ENCODE measurements around the gene SLC8A1.

- TF ChIP-seq, protein P1, sequence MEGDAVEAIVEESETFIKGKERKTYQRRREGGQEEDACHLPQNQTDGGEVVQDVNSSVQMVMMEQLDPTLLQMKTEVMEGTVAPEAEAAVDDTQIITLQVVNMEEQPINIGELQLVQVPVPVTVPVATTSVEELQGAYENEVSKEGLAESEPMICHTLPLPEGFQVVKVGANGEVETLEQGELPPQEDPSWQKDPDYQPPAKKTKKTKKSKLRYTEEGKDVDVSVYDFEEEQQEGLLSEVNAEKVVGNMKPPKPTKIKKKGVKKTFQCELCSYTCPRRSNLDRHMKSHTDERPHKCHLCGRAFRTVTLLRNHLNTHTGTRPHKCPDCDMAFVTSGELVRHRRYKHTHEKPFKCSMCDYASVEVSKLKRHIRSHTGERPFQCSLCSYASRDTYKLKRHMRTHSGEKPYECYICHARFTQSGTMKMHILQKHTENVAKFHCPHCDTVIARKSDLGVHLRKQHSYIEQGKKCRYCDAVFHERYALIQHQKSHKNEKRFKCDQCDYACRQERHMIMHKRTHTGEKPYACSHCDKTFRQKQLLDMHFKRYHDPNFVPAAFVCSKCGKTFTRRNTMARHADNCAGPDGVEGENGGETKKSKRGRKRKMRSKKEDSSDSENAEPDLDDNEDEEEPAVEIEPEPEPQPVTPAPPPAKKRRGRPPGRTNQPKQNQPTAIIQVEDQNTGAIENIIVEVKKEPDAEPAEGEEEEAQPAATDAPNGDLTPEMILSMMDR (conservative IDR thresholded peaks at IDR 0.05; ENCODE audit: low read length): no peak
- TF ChIP-seq EZH2phosphoT487 (IDR thresholded peaks at IDR 0.05; ENCODE audit: borderline replicate concordance): no peak
These were observed 134.1 kb downstream of the SLC8A1 start for GRCh38 chr2:40317761-40318160.
